HG02943 (cell line): ENCODE measurements around the gene C19orf47.

ENCODE experiments used
- ATAC-seq: cut with Tn5 transposase; IDR thresholded peaks from one replicate; pipeline ENCODE4 v1.9.1; 2021; ENCODE audit warnings: mild to moderate bottlenecking, low read depth, moderate library complexity; ENCODE audit not compliant: unreplicated experiment

The C19orf47 gene

GRCh38 chr19:40284251-40284500 lies 64.0 kb downstream of the C19orf47 start:
- ATAC-seq, result no peak

GRCh38 chr19:40283414-40284250 lies 64.6 kb downstream of the C19orf47 start:
- no peak for ATAC-seq

- ATAC-seq, result no peak
Measured at GRCh38 chr19:40282920-40283319, 65.3 kb downstream of the C19orf47 start.

DNA sequence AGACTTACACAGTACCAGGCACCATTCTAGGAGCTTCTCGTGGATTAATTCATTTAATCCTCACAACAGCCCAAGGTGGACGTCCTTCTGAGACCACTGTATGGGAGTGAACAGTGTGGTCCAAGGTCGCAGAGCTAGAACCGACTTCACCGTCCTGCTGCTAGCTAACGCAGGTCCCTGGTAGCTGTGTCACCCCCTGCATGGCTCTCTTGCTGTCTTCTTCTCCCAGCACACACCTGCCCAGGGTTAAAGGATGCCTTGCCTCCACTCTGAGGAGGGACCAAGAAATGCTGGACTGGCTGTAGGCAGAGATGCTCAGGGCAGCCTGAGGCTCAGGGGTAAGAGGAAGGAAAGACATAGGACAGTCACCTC lies 66.0 kb downstream of the C19orf47 start:
- ATAC-seq, result no peak

- no peak for ATAC-seq
Measured at GRCh38 chr19:40281381-40282208, 66.6 kb downstream of the C19orf47 start.

DNA sequence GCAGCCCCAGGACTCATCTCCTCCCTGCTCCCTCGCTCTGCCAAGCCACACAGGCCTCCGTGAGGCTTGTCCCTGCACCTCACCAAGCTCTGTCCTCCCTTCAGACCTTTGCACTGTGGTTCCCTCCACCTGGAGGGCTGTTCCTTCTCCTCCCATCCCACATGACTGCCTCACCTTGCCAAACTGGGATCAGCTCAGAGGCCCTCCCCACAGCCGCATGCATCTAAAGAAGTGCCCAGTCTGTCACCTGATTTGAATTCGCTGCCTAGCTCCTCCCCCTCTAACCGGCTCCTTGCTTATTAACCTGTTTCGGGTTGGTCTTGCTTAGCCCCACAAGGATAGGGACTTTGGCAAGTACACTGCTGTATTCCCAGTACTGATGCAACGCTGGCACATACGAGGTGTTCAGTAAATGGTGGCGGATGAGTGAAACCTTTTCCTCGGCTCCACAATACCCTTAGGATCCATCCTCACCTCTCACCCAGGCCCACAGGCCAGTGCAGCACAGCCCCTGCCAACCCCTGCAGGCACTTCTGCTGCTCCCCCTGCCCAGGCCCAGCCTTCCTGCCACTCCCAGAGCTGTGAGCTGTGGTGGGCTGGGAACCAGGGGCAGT lies 67.5 kb downstream of the C19orf47 start:
- no peak for ATAC-seq

DNA sequence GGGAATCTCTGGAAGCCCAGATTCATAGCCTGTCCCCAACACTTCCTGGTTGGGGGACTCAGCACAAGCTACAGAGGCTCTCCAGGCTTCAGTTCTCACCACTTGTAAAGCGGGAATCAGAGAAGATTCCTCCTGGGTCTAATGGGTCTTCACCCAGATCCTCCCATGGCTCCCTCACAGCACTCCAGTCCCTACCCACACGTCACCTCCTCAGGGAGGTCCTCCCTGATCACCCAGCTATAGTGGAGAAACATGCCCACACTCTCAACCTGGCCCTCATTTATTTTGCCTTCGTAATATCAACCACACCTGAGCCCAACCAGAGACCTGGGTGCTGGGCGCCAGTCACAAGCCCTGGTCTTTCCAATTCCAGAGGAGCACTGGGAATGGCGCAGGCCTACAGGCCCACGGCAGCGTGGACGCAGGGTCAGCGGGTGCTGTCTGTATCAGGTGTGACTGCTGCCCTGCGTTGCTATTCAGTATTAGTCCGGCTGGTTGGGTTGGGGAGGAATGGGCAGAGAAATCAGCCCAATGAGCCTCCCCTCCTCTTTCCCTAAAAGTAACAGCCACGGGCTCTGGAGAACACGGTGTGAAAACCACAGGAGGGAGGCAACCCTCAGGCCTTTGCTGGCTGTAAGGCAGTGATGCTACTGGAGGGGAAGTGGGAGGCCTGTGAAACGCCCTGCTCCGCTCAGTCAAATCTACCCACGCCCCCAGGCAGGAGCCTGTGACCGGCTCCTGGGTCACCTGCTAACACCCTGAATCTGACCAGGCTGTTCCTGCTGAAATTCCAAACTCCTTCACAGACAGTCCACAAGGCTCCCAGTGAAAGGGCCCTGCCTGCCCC lies 68.2 kb downstream of the C19orf47 start:
- no peak for ATAC-seq

- ATAC-seq, result no peak
Measured at GRCh38 chr19:40279120-40279551, 69.1 kb downstream of the C19orf47 start.

- ATAC-seq, result no peak
Measured at GRCh38 chr19:40278361-40279035, 69.7 kb downstream of the C19orf47 start.

GRCh38 chr19:40277356-40278059 lies 70.7 kb downstream of the C19orf47 start:
- ATAC-seq, result no peak

DNA sequence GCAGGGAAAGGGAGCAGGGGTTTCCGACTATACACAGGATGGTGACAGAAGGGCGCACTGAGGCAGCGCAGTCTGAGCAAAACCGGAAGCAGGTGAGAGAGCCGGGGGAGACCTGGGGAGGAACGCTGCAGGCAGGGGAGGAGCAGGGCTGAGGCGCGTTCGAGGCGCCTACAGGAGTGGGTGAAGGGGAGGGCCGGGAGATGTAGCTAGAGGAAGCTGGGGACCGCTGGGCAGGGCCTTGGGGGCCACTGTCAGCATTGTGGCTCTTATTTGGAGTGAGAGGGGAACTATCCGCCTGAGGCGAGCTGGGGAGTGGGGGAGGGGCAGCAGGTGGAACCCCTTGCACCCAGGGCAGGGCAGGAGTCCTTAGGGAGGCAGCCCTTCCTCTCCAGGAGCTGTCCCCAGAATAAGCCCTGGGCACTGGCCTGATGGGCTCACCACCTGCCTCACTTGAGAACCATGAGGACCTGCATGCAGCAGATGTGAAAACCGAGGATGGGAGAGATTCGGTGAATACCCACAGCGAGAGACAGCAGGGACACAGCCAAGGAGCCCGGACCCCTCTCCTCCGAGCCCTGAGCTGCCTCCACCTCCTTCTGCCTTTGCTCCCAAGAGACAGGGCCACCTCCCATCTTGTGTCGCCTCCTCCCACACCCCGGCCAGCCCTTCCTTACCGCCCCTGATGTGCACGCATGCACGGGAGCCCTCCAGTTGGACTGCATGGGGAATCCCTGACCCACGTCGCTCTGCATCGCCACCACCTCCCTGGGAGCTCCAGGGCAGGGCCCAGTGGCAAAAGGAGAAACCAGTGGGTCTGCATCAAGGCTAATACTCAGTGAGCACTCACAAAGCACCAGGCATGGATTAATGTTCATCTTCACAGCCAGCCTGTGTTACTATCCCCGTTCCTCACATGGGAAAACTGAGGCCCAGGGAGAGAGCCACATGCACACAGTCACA lies 73.3 kb downstream of the C19orf47 start:
- no peak for ATAC-seq

DNA sequence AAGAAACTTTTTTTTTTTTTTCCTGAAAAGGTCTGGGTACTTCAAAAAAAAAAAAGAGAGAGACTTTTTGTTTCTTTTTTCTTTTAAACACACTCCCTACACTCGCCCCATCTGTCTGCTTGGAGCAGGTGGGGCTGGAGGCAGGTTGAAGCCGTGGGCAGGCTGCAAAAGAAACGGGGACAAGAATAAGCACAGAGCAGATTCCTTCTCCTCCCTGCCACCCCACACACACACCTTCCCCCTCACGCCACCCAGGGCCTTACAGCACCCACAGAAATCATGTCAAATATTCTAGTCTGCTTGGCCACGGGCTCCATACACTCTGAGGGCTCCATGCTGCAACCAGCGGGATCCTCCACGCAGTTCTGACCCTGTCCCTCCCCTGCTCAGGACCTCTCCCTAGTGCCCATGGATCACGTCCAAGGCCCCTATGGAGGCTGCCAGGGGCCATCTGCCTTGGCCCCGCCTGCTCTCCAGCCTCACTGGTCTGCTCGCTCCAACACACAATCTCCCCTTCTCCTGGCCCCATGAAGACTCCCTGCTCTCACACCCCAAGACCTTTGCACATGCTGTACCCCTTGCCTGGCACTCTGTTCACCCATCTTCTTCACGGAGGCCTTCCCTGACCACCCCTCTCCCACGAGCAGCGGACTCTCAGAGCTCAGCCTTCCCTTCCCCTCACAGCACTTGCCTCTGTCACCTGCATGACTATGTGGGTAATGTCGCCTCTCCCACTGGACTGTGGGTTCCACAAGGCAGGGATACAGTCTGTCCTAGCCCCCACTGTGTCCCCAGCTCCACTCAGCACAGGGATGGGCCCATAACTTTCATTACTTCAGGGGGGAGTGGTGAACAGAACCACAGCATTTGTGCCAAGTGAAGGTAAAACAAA lies 74.5 kb downstream of the C19orf47 start:
- ATAC-seq, result no peak

DNA sequence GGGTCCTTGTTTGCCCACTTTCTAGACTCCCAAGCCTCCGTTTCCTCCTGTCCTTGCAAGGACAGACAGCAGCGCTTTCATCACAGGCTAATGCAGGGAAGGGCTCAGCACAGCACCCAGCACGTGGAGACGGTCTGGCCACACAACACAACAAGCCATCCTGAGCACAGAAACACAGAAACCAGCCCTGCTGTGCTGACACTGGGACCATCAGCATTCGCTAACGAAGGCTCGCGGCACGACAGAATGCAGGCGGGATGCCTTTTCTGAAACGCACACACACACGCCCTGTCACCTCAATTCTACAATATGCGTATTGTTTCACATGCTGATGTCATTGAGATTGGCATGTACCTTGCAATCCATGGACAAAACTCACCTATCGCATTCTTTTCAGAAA lies 75.9 kb downstream of the C19orf47 start:
- ATAC-seq, result no peak

DNA sequence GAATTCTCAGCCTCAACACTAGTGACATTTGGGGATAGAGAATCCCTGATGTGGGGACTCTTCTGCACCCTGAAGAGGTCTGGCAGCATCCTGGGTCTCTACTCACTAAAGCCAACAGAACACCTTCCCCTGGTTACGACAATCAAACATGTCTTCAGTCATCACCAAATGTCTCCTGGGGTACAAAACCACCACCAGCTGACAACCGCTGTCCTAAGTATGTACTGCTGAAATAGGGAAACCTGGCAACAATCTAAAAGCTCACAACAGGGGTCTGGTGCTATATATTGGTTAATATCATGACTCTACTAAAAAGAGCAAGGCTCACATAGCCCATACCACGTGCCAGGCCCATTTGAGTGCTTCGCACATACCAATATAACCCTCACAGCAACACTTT lies 76.5 kb downstream of the C19orf47 start:
- no peak for ATAC-seq

- no peak for ATAC-seq
Measured at GRCh38 chr19:40270362-40271089, 77.7 kb downstream of the C19orf47 start.
